IPS-15b (cell line): ENCODE data around the gene TBC1D32.
"Not testable (repeated sequence)": the region's sequence is repeated elsewhere in the genome, so short reads cannot be mapped to it uniquely, and the experiment has no call there.

Experiments used
- H3K27me3 ChIP-seq: one replicate; pipeline ENCODE4 v1.6.1; 2013; ENCODE audit warnings: low read length; ENCODE audit not compliant: control insufficient read depth, insufficient read depth
- H3K36me3 ChIP-seq: one replicate; pipeline ENCODE4 v1.6.1; 2013; ENCODE audit warnings: low read length; ENCODE audit not compliant: control insufficient read depth, insufficient read depth
- H3K4me1 ChIP-seq: one replicate; pipeline ENCODE4 v1.6.1; 2013; ENCODE audit warnings: mild to moderate bottlenecking, low read length; ENCODE audit not compliant: control insufficient read depth, insufficient read depth
- H3K4me3 ChIP-seq: one replicate; pipeline ENCODE4 v1.5.1; 2013; ENCODE audit warnings: low read depth, low read length
- H3K9ac ChIP-seq: one replicate; pipeline ENCODE4 v1.6.1; 2013; ENCODE audit warnings: low read depth, mild to moderate bottlenecking, low read length
- H3K9me3 ChIP-seq: one replicate; pipeline ENCODE4 v1.6.1; 2013; ENCODE audit warnings: mild to moderate bottlenecking, low read length; ENCODE audit not compliant: control insufficient read depth, insufficient read depth

Gene TBC1D32

GRCh38 chr6:121334299-121335086, at the start of gene TBC1D32:
TBC1D32 (minus strand) TSS chr6:121334480; CDS start chr6:121334430, 50 bp downstream.
- peak within 1 kb of the TSS; percentile 89 for H3K4me3 ChIP-seq
- no peaks in the 10 kb centered on the region for H3K27me3 ChIP-seq
- H3K9ac ChIP-seq: peak within 1 kb of the TSS; percentile 82

GRCh38 chr6:121383478-121383877, 49.2 kb upstream of the TBC1D32 start:
- no peaks in the 10 kb centered on the region for H3K36me3 ChIP-seq
- H3K9ac ChIP-seq: no peak overlapping the region
- no peaks in the 10 kb centered on the region for H3K27me3 ChIP-seq
- H3K9me3 ChIP-seq: no peaks in the 10 kb centered on the region
- no peaks in the 10 kb centered on the region for H3K4me1 ChIP-seq
- H3K4me3 ChIP-seq: no peak overlapping the region

More at GRCh38 chr6:121334299-121335086, at the start of gene TBC1D32:
- Histone ChIP-seq H3K4me1 (peaks cover 3% of the 10 kb centered on the region), H3K36me3 (no peaks in the 10 kb centered on the region), H3K9me3 (no peaks in the 10 kb centered on the region)

- H3K4me1 ChIP-seq: no peaks in the 10 kb centered on the region
- no peaks in the 10 kb centered on the region for H3K27me3 ChIP-seq
- H3K36me3 ChIP-seq: no peaks in the 10 kb centered on the region
- no peak overlapping the region for H3K4me3 ChIP-seq
- H3K9ac ChIP-seq: no peak overlapping the region
- H3K9me3 ChIP-seq: no peaks in the 10 kb centered on the region
Measured at GRCh38 chr6:121382467-121383121, 48.3 kb upstream of the TBC1D32 start.

GRCh38 chr6:121376411-121376810, 42.1 kb upstream of the TBC1D32 start:
- no peaks in the 10 kb centered on the region for H3K27me3 ChIP-seq
- H3K4me3 ChIP-seq: no peak overlapping the region
- H3K9ac ChIP-seq: no peak overlapping the region
- H3K36me3 ChIP-seq: no peaks in the 10 kb centered on the region
- no peaks in the 10 kb centered on the region for H3K9me3 ChIP-seq
- H3K4me1 ChIP-seq: peaks cover 5% of the 10 kb centered on the region

- H3K27me3 ChIP-seq, H3K9ac ChIP-seq, H3K9me3 ChIP-seq, H3K4me1 ChIP-seq, H3K4me3 ChIP-seq, H3K36me3 ChIP-seq: not testable (repeated sequence)
Measured at GRCh38 chr6:121374219-121374618, 39.9 kb upstream of the TBC1D32 start.

- H3K9ac ChIP-seq: no peak overlapping the region
- H3K36me3 ChIP-seq: no peaks in the 10 kb centered on the region
- no peaks in the 10 kb centered on the region for H3K4me1 ChIP-seq
- no peaks in the 10 kb centered on the region for H3K9me3 ChIP-seq
- no peaks in the 10 kb centered on the region for H3K27me3 ChIP-seq
- no peak overlapping the region for H3K4me3 ChIP-seq
Measured at GRCh38 chr6:121365536-121366521, 31.5 kb upstream of the TBC1D32 start.

GRCh38 chr6:121356575-121356974, 22.3 kb upstream of the TBC1D32 start:
- Histone ChIP-seq H3K9ac (no peak overlapping the region), H3K27me3 (no peaks in the 10 kb centered on the region), H3K36me3 (no peaks in the 10 kb centered on the region), H3K9me3 (no peaks in the 10 kb centered on the region), H3K4me1 (no peaks in the 10 kb centered on the region), H3K4me3 (no peak overlapping the region)

GRCh38 chr6:121354764-121355163, 20.5 kb upstream of the TBC1D32 start:
- no peaks in the 10 kb centered on the region for H3K27me3 ChIP-seq
- H3K36me3 ChIP-seq: no peaks in the 10 kb centered on the region
- H3K9ac ChIP-seq: no peak overlapping the region
- no peaks in the 10 kb centered on the region for H3K9me3 ChIP-seq
- H3K4me1 ChIP-seq: no peaks in the 10 kb centered on the region
- H3K4me3 ChIP-seq: no peak overlapping the region

- Histone ChIP-seq H3K9me3 (no peaks in the 10 kb centered on the region), H3K36me3 (no peaks in the 10 kb centered on the region), H3K4me1 (no peaks in the 10 kb centered on the region), H3K4me3 (no peak overlapping the region), H3K27me3 (no peaks in the 10 kb centered on the region), H3K9ac (no peak overlapping the region)
Measured at GRCh38 chr6:121352941-121353340, 18.7 kb upstream of the TBC1D32 start.

- H3K9ac ChIP-seq: no peak overlapping the region
- no peaks in the 10 kb centered on the region for H3K4me1 ChIP-seq
- no peaks in the 10 kb centered on the region for H3K9me3 ChIP-seq
- no peaks in the 10 kb centered on the region for H3K27me3 ChIP-seq
- no peaks in the 10 kb centered on the region for H3K36me3 ChIP-seq
- H3K4me3 ChIP-seq: no peak overlapping the region
Measured at GRCh38 chr6:121351916-121352315, 17.6 kb upstream of the TBC1D32 start.

GRCh38 chr6:121349596-121349995, 15.3 kb upstream of the TBC1D32 start:
- no peaks in the 10 kb centered on the region for H3K4me1 ChIP-seq
- H3K36me3 ChIP-seq: no peaks in the 10 kb centered on the region
- H3K27me3 ChIP-seq: no peaks in the 10 kb centered on the region
- no peaks in the 10 kb centered on the region for H3K9me3 ChIP-seq
- no peak overlapping the region for H3K9ac ChIP-seq
- H3K4me3 ChIP-seq: no peak overlapping the region
